Stimulated activated CD4-positive, alpha-beta T cell treated with anti-CD3 and anti-CD28 coated beads, Interleukin-2, amount 100 ng/mL, for 48 hours (primary cell): Measurements from ENCODE around the gene SSX1.
"Not testable (repeated sequence)": the region's sequence is repeated elsewhere in the genome, so short reads cannot be mapped to it uniquely, and the experiment has no call there.

Experiments used
- DNase-seq, 2 donors: peaks; one replicate each; pipeline ENCODE4 v3.0.0-alpha.2; 2020

The SSX1 gene

DNA sequence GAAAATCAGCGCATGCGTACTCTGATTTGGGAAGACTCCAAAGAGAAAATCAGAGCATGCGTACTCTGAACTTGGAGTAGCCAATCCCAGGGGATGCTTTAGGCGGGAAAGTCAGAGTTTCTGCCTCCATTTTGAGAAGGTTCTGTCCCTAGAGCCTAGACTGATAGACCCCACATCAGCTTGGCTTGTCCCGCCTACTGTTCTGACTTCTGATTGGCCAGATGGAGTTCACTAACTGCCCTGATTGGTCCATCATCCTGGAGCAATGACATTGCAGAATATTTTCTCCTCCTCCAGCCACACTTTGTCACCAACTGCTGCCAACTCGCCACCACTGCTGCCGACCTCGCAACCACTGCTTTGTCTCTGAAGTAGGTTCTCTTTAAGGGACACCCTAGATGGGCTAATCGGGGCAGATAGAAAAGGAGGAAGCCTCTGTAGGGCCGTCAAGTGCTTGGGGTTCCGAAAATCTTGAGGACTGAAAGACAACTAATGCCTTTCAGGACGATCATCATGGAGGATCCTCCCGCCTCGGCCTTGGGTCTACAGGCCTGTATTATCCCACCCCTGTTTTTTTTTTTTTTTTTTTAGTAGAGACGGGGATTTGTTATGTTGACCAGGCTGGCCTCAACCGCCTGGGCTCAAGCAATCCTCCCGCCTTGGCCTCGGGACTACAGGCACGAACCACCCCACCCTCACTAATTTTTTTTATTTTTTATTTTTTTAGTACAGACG, at the start of gene SSX1:
Gene SSX1 (plus strand): TSS at position 331 of the 735 bp plus-strand sequence. CDS start 1,850 bp downstream, outside the sequence.
- not testable (repeated sequence) for DNase-seq

GRCh38 chrX:48214341-48214740, 40.9 kb upstream of the SSX1 start:
- not testable (repeated sequence) for DNase-seq

- not testable (repeated sequence) for DNase-seq
Observed at GRCh38 chrX:48224196-48224595, 31.0 kb upstream of the SSX1 start.

DNA sequence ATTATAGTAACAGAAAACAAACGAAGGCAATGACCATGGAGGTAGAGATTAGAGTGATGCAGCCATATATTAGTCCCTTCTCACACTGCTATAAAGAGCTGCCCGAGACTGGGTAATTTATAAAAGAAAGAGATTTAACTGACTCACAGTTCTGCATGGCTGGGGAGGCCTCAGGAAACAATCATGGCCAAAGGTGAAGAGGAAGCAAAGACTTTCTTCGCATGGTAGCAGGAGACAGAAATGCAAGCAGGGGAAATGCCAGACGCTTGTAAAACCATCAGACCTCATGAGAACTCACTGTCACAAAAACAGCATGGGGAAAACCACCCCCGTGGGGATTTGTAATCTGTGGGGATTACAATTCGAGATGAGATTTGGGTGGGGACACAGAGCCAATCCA, 2.2 kb upstream of the SSX1 start:
- DNase-seq, result not testable (repeated sequence)

GRCh38 chrX:48274365-48274764, 19.2 kb downstream of the SSX1 start:
- DNase-seq, result not testable (repeated sequence)

DNA sequence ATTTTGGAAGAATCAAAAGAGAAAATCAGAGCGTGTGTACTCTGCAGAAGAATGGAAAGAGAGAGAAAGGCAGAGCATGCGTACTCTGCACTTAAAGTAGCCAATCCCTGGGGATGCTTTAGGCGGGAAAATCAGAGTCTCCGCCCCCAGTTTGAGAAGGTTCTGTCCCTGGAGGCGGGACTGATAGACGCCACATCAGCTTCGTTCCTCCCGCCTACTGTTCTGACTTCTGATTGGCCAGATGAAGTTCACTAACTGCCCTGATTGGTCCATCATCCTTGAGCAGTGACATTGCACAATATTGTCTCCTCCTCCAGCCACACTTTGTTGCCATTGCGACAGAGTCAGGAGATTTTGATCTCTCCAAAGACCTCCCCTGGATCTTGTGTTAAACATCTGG, 23.8 kb downstream of the SSX1 start:
- no peak for DNase-seq

- DNase-seq, result not testable (repeated sequence)
Observed at GRCh38 chrX:48280729-48281128, 25.5 kb downstream of the SSX1 start.

DNA sequence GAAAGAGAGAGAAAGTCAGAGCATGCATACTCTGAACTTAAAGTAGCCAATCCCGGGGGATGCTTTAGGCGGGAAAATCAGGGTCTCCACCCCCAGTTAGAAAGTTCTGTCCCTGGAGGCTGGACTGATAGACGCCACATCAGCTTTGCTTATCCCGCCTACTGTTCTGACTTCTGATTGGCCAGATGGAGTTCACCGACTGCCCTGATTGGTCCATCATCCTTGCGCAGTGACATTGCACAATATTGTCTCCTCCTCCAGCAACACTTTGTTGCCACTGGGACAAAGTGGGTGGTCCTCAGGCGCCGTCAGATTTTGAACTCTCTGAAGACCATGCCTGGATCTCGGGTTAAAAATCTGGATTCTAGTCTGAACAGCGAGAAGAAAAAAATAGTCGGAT, 51.0 kb downstream of the SSX1 start:
- no peak for DNase-seq

DNA sequence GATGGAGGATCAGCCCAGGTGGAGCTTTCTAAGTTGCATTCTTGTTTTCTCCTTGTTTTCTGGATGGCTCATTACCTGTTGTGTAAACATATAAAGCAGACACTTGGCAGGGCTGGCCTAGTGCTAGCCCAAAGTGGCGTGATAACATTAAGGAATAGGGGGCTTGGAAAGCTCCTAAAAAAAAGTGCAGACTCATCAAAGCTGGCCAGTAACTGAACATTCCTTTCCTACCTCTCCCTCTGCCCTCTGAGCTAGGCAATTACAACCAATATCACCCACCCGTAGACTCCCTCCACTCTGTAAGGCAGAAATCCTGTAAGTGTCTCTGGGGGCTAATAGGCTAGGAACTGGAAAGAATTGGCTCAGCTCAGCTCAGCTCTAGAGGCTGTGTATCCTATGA, 58.8 kb downstream of the SSX1 start:
- DNase-seq, result not testable (repeated sequence)
